NCI-H1105 treated with DMSO at 0.1 percent for 48 hours (cell line): Measurements from ENCODE around the gene MSL2.
A peak's percentile ranks its signal among the peaks of the same experiment; 100 is the strongest.
"Not testable (repeated sequence)": the region's sequence is repeated elsewhere in the genome, so short reads cannot be mapped to it uniquely, and the experiment has no call there.

Experiments
- DNase-seq: peaks from one replicate; lab custom pipeline; 2025; lab: John Stamatoyannopoulos, UW

Gene MSL2

DNA sequence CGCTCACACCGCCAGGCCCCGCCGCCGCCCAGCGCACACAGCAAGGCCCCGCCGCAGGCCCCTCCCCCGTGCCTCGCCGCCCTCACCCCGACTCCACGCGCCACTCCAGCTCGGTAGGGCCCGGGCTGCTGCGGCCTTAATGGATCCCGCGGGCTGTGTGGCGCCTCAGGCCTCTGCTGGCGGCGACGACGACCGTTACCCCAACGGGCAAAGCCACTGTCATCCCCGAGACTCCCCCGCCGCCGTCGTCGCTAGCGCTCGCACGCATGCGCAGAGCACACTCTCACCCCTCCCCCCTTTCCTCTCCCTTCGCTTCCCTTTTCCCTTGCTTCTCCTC lies at the start of gene MSL2:
TSS of gene MSL2 (minus strand) at position 272 of the 337 bp plus-strand sequence. CDS start 1,222 bp downstream, outside the sequence.
- no peak for DNase-seq

DNA sequence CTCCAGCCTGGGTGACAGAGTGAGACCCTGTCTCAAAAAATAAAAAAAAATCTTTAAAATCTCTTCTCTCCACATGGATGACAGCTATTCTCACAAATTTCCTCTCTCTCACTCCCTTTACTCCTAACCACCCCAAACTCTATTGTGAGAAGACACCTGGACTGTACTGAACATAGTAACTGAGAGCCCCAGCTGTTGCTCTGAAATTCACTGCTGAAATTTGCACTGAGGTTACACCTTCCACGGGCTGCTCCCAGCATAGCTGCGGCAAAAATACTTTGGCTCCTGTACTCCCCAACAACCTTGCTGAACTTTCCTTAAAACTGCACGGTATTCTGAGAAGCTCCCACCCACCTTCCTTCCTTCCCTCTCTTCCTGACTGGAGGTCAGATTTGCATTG lies 49.6 kb upstream of the MSL2 start:
- no peak for DNase-seq

- DNase-seq, result no peak
Observed at GRCh38 chr3:136239094-136239493, 43.0 kb upstream of the MSL2 start.

DNA sequence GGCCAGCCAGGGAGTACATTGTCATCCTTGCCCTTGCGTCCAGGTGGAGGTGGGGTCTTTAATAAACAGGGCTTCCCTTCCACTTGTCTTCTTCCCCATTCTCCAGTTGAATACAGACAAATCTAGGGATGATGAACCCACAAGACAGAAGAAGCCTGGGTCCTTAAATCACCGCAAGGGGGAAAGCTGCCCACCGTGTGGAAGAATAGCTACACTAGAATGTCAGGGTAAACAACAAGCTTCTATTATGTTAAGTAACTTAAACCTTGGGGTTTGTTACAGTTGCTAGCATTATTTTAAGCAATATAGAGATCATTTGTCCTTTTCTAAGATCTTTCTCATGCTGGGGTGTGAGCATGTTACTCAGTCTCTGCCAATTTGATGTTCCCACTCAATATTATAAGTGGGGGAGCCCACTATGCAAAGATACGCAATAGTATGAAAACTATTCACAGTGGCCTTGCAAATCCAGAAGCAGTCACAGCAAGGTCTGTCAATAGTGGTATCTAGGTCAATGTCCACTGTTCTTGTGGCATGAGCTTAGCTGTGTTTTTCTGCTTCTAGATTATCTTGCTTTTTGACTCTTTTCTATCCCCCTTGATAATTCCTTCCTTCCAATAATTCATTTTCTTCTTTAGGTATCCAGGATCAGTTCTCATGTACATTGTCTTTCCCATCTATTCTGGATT lies 42.0 kb upstream of the MSL2 start:
- DNase-seq, result no peak

GRCh38 chr3:136237103-136237502 lies 41.0 kb upstream of the MSL2 start:
- DNase-seq, result no peak

DNA sequence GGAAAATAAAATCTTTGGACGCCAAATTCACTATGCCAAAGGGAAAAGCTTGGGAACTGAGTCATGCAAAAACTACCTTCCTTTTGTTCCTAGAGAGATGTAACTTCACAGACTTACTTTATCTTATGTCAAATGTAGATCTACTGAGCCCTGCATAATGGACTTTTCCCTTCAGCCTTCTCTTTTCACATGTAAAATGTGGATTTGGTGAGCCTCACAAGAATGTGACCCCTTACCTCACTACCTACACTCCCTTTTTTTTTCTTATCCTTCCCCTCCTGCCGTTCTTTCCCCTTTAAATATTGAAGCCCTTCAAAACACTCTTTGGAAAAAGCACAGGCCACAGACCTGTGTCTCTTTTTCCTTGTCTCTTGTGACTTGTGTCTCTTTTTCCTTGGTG lies 40.0 kb upstream of the MSL2 start:
- no peak for DNase-seq

- DNase-seq, result no peak
Observed at GRCh38 chr3:136235545-136235944, 39.4 kb upstream of the MSL2 start.

GRCh38 chr3:136232413-136232812 lies 36.3 kb upstream of the MSL2 start:
- DNase-seq, result no peak

GRCh38 chr3:136222746-136223145 lies 26.6 kb upstream of the MSL2 start:
- DNase-seq, result not testable (repeated sequence)

DNA sequence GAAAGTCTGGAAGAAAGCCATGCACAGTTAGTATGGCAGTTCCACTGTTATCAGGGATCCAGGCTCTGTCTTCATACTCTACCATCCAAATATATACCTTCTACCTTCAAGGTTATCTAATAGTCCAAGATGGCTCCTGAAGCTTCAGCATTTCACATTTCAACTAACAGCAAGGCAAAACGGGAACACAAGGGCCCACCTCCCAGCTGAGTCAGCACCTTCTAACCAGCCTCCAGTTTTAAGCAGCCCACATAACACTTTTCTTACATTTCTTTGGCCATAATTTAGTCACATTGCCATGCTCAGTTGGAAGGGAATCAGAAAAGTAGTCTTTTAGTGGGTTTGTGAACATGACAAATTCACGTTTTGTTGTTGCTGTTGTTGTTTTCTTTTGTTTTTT lies 15.4 kb upstream of the MSL2 start:
- no peak for DNase-seq

GRCh38 chr3:136209921-136210320 lies 13.8 kb upstream of the MSL2 start:
- DNase-seq, result no peak

GRCh38 chr3:136207489-136208115 lies 11.5 kb upstream of the MSL2 start:
- DNase-seq, result no peak

DNA sequence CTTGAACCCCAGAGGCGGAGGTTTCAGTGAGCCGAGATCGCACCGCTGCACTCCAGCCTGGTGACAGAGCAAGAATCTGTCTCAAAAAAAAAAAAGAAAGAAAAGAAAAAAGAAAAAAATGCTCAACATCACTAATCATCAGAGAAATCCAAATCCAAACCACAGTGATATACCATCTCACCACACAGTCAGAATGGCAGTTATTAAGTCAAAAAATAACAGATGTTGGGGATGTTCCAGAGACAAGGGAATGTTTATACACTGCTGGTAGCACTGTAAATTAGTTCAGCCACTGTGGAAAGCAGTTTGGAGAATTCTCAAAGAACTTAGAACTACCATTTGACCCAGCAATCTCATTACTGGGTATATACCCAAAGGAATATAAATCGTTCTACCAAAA lies 3.1 kb upstream of the MSL2 start:
- not testable (repeated sequence) for DNase-seq

DNA sequence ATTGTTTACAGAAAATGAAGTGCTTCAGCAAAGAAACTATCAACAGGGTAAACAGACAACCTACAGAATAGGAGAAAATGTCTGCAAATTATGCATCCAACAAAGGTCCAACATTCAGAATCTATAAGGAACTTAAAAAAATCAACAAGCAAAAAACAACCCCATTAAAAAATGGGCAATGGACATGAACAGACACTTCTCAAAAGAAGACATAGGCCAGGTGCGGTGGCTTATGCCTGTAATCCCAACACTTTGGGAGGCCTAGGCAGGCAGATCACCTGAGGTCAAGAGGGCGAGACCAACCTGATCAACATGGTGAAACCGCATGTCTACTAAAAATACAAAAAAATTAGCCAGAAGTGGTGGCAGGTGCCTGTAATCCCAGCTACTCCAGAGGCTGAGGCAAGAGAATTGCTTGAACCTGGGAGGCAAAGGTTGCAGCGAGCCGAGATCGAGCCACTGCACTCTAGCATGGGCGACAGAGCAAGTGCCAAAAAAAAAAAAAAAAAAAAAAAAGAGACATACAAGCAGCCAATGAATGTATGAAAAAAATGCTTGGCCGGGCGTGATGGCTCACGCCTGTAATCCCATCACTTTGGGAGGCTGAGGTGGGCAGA lies 2.4 kb upstream of the MSL2 start:
- DNase-seq, result not testable (repeated sequence)

- DNase-seq, result peak; percentile 59
Observed at GRCh38 chr3:136197159-136197793, 1.1 kb upstream of the MSL2 start.

- DNase-seq, result peak; percentile 100
Observed at GRCh38 chr3:136196401-136197158, 445 bp upstream of the MSL2 start.

DNA sequence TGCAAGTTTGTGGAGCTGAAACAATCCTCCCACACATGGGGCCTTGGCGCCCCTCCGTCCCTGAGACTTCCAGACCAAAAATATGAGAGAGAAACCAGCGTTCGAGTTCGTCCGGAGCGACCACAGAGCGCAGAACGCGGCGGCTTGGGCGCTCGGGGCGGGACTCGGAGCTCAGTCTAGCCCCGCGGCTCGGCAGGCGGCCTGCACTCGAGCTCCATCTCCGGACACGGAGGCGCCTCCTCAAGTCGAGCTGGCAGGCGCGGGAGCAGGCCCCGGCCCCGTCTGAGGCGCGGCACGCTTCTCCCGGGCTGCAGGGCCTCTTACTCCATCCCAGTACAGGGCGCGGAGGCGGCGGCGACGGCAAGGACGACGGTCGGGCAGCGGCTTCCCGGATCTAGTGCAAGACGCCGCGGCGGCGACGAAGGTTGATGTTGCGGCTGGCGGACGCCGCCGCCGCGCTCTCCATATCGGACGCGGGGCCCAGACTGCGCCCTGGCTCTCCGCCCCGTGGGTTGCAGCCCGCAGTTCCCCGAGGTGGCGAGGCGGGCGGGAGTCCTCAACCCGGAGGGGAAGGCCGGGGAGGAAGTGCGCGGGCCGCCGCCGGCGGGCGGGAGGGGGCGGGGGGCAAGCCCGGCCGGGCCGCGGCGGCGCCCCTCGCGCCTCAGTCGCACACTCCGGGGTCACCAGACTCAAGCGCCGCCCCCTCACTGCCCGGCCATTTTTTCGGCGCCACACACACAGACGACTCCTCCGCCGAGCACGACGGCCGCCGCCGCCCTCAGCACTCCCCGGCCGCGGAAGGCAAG lies 674 bp downstream of the MSL2 start:
- DNase-seq, result peak; percentile 76

DNA sequence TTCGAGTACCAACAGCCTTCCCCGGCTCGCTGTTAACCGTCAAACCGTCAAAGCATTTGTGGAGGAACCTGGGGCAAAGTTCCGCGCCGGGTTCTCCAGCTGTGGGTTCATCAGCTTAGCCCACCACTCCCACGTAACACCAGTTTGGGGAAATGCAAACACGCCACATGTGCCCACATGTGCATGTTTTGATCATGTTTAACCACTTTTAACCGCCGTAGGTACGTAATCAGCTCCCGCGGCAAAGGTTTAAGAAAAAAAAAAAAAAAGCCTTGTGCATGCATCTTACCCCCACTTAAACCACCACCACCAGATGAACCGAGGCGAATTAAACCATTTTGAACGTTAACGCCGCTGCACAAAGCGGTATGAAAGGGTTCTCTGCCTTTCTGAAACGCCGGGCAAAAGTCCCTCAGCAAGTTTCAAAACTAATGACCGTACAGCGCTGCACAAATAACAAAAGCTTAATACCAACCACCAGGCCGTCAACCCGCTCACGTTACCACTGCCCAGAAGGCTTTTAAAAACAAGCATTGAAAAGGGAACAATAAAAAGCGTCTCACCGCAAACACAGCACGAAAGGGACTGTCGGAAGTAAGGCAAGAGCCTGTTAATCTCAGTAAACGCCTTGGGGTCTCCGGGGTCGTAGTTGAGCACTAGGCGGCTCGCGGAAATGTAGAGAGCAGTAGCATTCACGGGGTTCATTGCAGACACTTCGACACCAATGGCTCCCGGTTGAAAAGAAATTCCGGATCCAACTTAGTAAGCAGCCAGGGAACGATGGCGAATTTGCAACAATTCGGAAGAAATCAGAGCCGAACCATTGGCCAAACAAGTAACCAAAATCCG lies 1.5 kb downstream of the MSL2 start:
- DNase-seq, result peak; percentile 40

DNA sequence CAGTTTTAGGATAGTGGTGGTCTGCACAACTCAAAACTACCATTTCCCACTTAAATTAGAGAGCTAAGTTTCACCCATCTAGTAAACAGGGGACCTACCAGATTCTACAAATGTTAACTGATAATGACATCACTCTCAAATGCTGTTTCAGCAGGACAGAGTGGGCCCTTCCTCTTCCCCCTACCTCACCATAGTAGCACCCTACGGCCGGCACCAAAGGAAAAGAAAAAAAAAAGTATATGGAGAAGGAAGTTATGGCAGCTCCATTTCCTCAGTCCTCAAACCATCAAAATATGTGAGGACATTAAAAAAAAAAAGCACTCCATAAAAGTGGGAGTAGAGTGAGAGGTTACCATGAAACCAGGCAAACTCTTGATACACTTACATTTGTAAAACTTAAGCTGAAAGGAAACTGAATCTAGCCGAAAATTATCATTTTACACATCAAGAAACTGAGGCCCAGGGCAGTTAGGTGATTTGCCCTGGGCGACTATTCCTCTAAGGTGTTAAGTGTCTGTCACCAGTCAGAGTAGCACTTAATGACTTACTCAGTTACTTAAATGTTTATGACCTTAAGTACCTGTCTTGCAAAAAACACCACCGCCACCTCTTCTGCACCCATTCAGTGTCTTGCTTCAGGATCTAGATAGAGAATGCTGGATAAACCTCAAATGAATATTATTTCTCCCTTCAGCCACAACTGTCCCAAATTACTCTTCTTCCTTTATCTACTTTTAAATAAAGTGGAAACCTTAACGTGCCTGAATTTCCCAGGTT lies 2.7 kb downstream of the MSL2 start:
- peak; percentile 38 for DNase-seq

DNA sequence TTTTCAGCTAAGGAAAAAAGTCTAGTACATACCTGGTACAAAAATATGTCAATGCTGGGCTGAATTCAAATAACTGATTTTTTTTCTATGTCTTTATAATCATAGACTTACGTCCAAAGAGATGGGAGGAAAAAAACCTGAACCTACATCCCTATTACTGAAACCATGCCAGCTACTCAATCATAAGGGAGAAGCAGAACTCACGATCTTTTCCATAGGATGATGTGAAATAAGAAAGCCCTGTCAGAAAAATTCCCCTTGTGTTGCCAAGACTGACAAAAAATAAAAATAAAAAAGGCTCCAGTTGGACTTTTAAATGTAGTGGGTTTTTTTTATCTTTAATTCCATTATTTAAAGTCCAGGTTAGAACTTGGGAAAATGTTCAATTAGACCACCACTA lies 3.3 kb downstream of the MSL2 start:
- peak; percentile 38 for DNase-seq
